RWPE1 (cell line): ENCODE measurements around the gene PLEKHA3.
A peak's percentile ranks its signal among the peaks of the same experiment; 100 is the strongest.

Experiments used
- CTCF ChIA-PET: fragments of 350-600 bp; sonication (Branson Sonifier 250); formaldehyde crosslinking; extraction: SDS; loops from one replicate; lab custom pipeline; 2021; lab: Yijun Ruan, JAX
- POLR2A ChIA-PET: fragments of 400-600 bp; formaldehyde crosslinking; extraction: SDS; loops from one replicate; lab custom pipeline; 2020; ENCODE audit warnings: antibody characterized with exemption; ENCODE audit not compliant: low non-redundant PET; lab: Yijun Ruan, JAX
- DNase-seq: peaks from one replicate; pipeline ENCODE4 v3.0.0; 2012; ENCODE audit warnings: low spot score
- H3K27ac ChIP-seq: fragments of 450-650 bp; 2 replicates; pipeline ENCODE4 v1.5.1; 2017
- CTCF ChIP-seq: fragments of 450-650 bp; conservative IDR thresholded peaks from 2 replicates; pipeline ENCODE4 v1.5.1; 2017; ENCODE audit warnings: low read depth, mild to moderate bottlenecking

PLEKHA3 gene

DNA sequence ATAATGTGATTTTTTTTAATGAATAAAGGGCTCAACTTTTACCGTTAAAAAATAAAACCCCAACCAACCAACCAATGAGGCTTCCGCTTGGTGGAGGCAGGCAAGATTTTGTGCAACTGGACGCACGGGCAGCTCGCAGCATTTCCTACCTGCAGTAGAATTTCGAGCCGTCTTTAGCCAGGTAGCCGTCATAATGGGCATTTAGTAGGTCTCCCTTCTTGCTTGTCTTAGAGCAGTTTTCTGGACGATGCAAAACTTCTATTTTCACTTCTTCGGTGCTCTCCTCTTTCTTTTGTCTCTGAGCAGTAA is 2.2 kb upstream of the PLEKHA3 start:
- CTCF ChIA-PET, result no interaction called here
- POLR2A ChIA-PET, result no interaction called here
- peak overlapping the region; percentile 90 for H3K27ac ChIP-seq
- no peak for TF ChIP-seq CTCF
- no peak for DNase-seq

DNA sequence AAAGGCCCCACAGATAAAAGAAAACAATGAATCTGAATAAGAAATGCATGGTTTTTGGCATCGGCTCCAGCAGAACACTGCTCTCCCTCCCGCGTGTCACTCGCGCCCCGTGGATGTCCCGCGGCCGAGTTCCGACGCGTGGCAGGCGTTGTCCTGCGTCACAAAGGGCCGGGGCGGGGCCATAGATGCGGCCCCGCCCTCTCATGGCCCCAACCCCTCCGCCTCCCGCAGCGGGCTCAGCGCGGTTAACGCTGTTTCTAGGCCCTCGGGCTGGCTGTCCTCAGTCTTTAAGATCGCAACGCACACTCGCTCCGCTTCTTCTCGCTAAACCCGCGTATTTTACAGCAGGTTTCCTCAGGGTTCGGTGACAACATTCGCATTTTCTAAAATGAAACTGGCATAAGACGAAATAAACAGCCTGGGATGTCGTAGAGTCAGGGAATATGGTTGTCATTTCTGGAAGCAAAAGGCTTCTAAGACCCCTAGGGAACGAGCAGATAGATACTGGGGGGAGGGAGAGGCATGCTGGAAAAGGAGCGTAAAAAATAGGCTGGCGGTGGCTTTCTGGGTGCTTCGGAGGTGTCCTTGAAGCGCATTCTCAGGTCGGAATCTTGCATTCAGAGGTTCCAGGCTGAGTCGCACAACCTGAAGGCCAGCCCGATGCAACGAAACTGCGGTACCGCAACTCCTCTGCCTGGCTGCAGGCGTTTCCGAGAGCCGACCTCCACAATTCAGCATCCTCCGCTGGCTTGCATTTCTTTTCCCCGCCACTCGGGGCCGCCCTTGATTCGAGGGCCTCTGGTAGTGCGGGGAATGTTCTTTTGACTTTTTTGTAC is 1.6 kb upstream of the PLEKHA3 start, which contains the start of gene FKBP7:
FKBP7 (minus strand) TSS at position 162 of the 836 bp plus-strand sequence; CDS start at position 61, 101 bp downstream.
- POLR2A ChIA-PET, result no interaction called here
- CTCF ChIA-PET, result no interaction called here
- H3K27ac ChIP-seq, result peak within 1 kb of the TSS; percentile 90
- DNase-seq, result peak; percentile 80
- TF ChIP-seq CTCF, result peak; percentile 78

- peak; percentile 35; the same call in 1 of the 2 replicates for TF ChIP-seq CTCF
- ChIA-PET POLR2A (no interaction called here), CTCF (interaction anchor here (1.4 kb wide), 1 partner anchor 64 kb away, joined by 6 read pairs; no protein-coding TSS in a partner anchor)
- no peak for DNase-seq
- H3K27ac ChIP-seq, result peak overlapping the region; percentile 90
Measured at GRCh38 chr2:178479275-178479616, 1.0 kb upstream of the PLEKHA3 start.

DNA sequence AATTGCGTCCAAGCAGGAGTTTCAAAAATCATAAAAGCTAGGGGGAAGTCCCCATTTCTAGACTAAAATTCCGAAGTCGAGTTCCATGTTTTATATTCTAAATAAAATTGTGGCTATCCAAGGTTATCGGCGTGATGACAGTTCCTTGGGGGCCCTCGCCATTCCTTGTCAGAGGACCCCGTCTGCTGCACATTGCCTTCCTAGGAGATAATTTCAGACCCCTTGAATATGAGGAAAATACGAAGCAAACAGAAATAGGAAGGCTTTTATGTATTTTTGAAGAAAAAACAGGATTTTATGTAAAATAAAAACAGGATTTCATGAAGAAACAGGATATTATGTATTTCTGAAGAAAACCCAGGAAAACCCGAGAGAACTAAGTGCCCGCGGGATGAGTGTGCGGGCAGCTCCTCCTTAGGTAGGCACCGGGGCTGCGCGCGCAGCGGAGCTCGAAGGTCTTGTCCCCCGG is 465 bp upstream of the PLEKHA3 start:
- no peak for TF ChIP-seq CTCF
- DNase-seq, result no peak
- CTCF ChIA-PET, result interaction anchor here (1.4 kb wide), 1 partner anchor 65 kb away, joined by 6 read pairs; no protein-coding TSS in a partner anchor
- peak overlapping the region; percentile 76 for H3K27ac ChIP-seq
- POLR2A ChIA-PET, result no interaction called here

DNA sequence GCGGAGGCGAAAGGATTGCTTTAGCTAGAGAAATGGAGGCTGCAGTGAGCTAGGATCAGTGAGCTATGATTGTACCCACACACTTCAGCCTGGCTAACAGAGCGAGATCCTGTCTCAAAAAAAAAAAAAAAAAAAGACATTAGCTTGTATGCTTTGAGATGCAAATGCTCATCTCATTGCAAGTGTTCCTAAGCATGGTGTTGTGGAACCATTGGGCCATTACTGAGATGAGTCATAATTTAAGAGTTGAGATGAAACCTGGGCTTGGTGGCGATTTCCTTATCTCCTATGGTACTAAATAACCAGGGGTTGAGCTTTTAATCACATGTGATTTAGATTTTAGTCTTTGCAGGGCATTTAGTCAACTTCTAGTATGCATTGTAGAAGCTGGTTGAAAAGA is 2.2 kb downstream of the PLEKHA3 start:
- H3K27ac ChIP-seq, result no peak overlapping the region
- ChIA-PET CTCF (interaction anchor here (1.0 kb wide), 1 partner anchor 38 kb away, joined by 3 read pairs; no protein-coding TSS in a partner anchor), POLR2A (no interaction called here)
- no peak for DNase-seq
- no peak for TF ChIP-seq CTCF

DNA sequence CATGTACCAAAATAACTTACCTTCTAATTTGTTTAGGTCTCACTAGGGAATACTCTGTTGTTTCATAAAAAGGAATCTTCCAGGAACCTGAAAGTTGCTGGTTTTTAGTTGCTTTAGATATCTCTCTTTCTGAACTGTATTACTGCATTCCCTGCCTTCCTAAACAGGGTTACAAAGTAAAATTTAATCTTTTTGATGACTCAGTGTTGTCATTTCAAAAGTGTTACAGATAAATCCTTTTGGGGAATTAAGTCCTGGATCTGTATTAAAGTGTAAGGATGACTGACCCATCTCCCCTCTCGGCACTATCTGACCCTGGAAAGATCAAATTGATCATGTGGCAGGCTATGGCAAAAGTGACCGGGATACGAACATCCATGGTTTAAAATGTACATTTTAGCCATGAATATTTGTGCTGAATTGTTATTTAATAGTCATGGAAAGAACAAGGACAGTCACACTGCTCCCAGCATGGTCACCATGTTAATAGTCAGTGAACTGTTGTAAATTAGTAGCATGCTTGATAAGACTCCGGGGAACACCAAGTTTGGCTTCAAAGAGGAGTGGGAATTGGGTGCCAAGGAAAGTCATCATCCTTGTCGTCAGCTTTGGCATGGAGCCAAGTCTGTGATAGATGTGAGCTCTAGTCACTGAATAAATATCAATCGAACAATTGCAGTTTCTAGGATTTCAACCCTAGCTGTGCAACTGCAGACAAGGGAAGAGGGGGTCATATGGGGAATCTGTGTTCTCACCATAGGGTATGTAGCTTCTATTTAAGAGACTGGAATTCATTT is 4.2 kb downstream of the PLEKHA3 start:
- no peak for TF ChIP-seq CTCF
- DNase-seq, result no peak
- no peak overlapping the region for H3K27ac ChIP-seq
- ChIA-PET POLR2A (no interaction called here), CTCF (no interaction called here)
